HEK293 (cell line): ENCODE results near the gene STYXL1.

Source experiments
- CTCF ChIP-seq: fragments of 450-650 bp; formaldehyde crosslinking; IDR thresholded peaks from 2 replicates; pipeline ENCODE4 v1.5.1; 2016; ENCODE audit warnings: missing biosample characterization, missing genetic modification characterization
- HOXA7 ChIP-seq: sonication (generic); formaldehyde crosslinking; IDR thresholded peaks from 2 replicates; pipeline ENCODE4 v1.8.1; 2022; ENCODE audit warnings: missing genetic modification reagents, borderline replicate concordance
- KLF1 ChIP-seq: fragments of 450-650 bp; formaldehyde crosslinking; IDR thresholded peaks from 2 replicates; pipeline ENCODE4 v1.5.1; 2016; ENCODE audit warnings: missing biosample characterization, missing genetic modification characterization
- KLF9 ChIP-seq: fragments of 450-650 bp; formaldehyde crosslinking; IDR thresholded peaks from 2 replicates; pipeline ENCODE4 v1.5.1; 2016; ENCODE audit warnings: missing biosample characterization, missing genetic modification characterization, low read depth
- ZBTB17 ChIP-seq: fragments of 450-650 bp; formaldehyde crosslinking; IDR thresholded peaks from 2 replicates; pipeline ENCODE4 v1.5.1; 2016; ENCODE audit warnings: missing biosample characterization, missing genetic modification characterization
- ZBTB44 ChIP-seq: fragments of 450-650 bp; IDR thresholded peaks from 2 replicates; pipeline ENCODE4 v1.5.1; 2018; ENCODE audit warnings: missing biosample characterization, mild to moderate bottlenecking, missing genetic modification characterization
- ZNF114 ChIP-seq: fragments of 450-650 bp; formaldehyde crosslinking; IDR thresholded peaks from 2 replicates; pipeline ENCODE4 v1.5.0; 2017; ENCODE audit warnings: missing biosample characterization, missing genetic modification characterization
- ZNF292 ChIP-seq: fragments of 450-650 bp; formaldehyde crosslinking; IDR thresholded peaks from 2 replicates; pipeline ENCODE4 v1.5.1; 2016; ENCODE audit warnings: low read depth, missing biosample characterization, missing genetic modification characterization, borderline replicate concordance
- ZNF324 ChIP-seq: fragments of 450-650 bp; formaldehyde crosslinking; IDR thresholded peaks from 2 replicates; pipeline ENCODE4 v1.5.1; 2016; ENCODE audit warnings: missing biosample characterization, missing genetic modification characterization
- ZNF335 ChIP-seq: fragments of 450-650 bp; formaldehyde crosslinking; conservative IDR thresholded peaks from 2 replicates; pipeline ENCODE4 v1.5.1; 2016; ENCODE audit warnings: missing biosample characterization, missing genetic modification characterization

GRCh38 chr7:75991531-75992082 is 56.2 kb downstream of the STYXL1 start:
- no peak for TF ChIP-seq KLF9 (tag by site-specific recombination)
- no peak for TF ChIP-seq ZNF292 (tag by site-specific recombination)
- no peak for TF ChIP-seq CTCF
- no peak for TF ChIP-seq HOXA7 (CRISPR knock-in tag)
- TF ChIP-seq KLF1: no peak
- no peak for TF ChIP-seq ZNF335 (tag by site-specific recombination)
- no peak for TF ChIP-seq ZNF324
- no peak for TF ChIP-seq ZBTB44 (tag by site-specific recombination)
- TF ChIP-seq ZBTB17 (tag by site-specific recombination): no peak
- no peak for TF ChIP-seq ZNF114 (tag by site-specific recombination)
